GM12874 (cell line): ENCODE measurements around the gene CYP3A4.

Source experiments
- CTCF ChIP-seq: IDR thresholded peaks from 2 replicates; pipeline ENCODE4 v1.5.1; 2011; ENCODE audit warnings: low read depth, mild to moderate bottlenecking, control low read depth, low read length, moderate library complexity; ENCODE audit not compliant: insufficient read depth

CYP3A4 gene

GRCh38 chr7:99729486-99730237 is 54.3 kb downstream of the CYP3A4 start:
- no peak for TF ChIP-seq CTCF

GRCh38 chr7:99728615-99729014 is 55.4 kb downstream of the CYP3A4 start:
- TF ChIP-seq CTCF, result no peak

GRCh38 chr7:99720800-99721595 is 63.0 kb downstream of the CYP3A4 start:
- TF ChIP-seq CTCF, result no peak

- TF ChIP-seq CTCF, result no peak
These were observed 63.8 kb downstream of the CYP3A4 start for GRCh38 chr7:99719996-99720769.

GRCh38 chr7:99713995-99714570 is 69.9 kb downstream of the CYP3A4 start:
- TF ChIP-seq CTCF, result no peak

GRCh38 chr7:99709838-99710578 is 74.0 kb downstream of the CYP3A4 start:
- no peak for TF ChIP-seq CTCF
